HepG2 (cell line): Measurements from ENCODE around the gene P2RY11. TPM values are rescaled to one million over a fixed set of nuclear protein-coding genes. Genes with fewer than 3 reads are reported as not detected.

ENCODE experiments used
- HNRNPH1 ChIP-seq: fragments of 200-400 bp; formaldehyde crosslinking; optimal IDR thresholded peaks from 2 replicates; pipeline ENCODE3; 2017; ENCODE audit warnings: mild to moderate bottlenecking, low read depth, low read length
- MEF2D ChIP-seq: sonication (generic); formaldehyde crosslinking; IDR thresholded peaks from 2 replicates; pipeline ENCODE4 v1.5.1; 2020; ENCODE audit warnings: mild to moderate bottlenecking, missing genetic modification reagents
- ONECUT2 ChIP-seq: sonication (generic); formaldehyde crosslinking; IDR thresholded peaks from 2 replicates; pipeline ENCODE4 v1.4.0; 2020; ENCODE audit warnings: missing genetic modification reagents
- TCF7 ChIP-seq: sonication (generic); IDR thresholded peaks from 2 replicates; pipeline ENCODE4 v1.6.1; 2016; ENCODE audit warnings: antibody characterized with exemption, low read depth
- ZFP1 ChIP-seq: IDR thresholded peaks from 2 replicates; pipeline ENCODE4 v1.6.1; 2016
- ZFP36 ChIP-seq: fragments of 150-350 bp; IDR thresholded peaks from 2 replicates; pipeline ENCODE4 v1.6.1; 2018; ENCODE audit warnings: borderline replicate concordance, low read length, low read depth; ENCODE audit not compliant: partially characterized antibody
- ZFP62 ChIP-seq: sonication (generic); formaldehyde crosslinking; IDR thresholded peaks from 2 replicates; pipeline ENCODE4 v1.4.0; 2020; ENCODE audit warnings: missing genetic modification reagents
- ZFP90 ChIP-seq: sonication (generic); formaldehyde crosslinking; IDR thresholded peaks from 2 replicates; pipeline ENCODE4 v1.8.0; 2022; ENCODE audit warnings: missing genetic modification reagents, mild to moderate bottlenecking, inconsistent platforms, borderline replicate concordance
- ZNF644 ChIP-seq: IDR thresholded peaks from 2 replicates; pipeline ENCODE4 v1.6.1; 2016; ENCODE audit warnings: low read depth
- polyA plus RNA-seq, 8 experiments: library from polyadenylated mRNA; depleted of rRNA in 3 of 8; stranded (reverse) in 7 of 8; unstranded in 1 of 8; fragments of >200 nt; fragmentation: Illumina TruSeq in 4 of 8; extraction: Trizol in 4 of 8; gene quantifications; 2 replicates each; pipeline versions ENCODE4 v1.2.1 to v1.2.3, GENCODE V29; 2011 to 2016; ENCODE audit warnings: low read depth in 4 of 8, missing spikeins in 1 of 8, mixed read lengths in 1 of 8; ENCODE audit not compliant: insufficient read depth in 1 of 8
- total RNA-seq, 5 experiments: library from RNA; depleted of rRNA; stranded (reverse); fragments of >200 nt; fragmentation: Illumina TruSeq; extraction: Trizol; gene quantifications; 2 replicates each; pipeline ENCODE4 v1.2.3, GENCODE V29; 2016; ENCODE audit warnings: low read depth in 1 of 5
- TF ChIP-seq, protein P1 (sequence below): IDR thresholded peaks from 2 replicates; pipeline ENCODE4 v1.6.1; 2016; ENCODE audit warnings: low read depth, missing genetic modification reagents, missing compliant biosample characterization
- TF ChIP-seq, protein P2 (sequence below): sonication (generic); formaldehyde crosslinking; IDR thresholded peaks from 2 replicates; pipeline ENCODE4 v1.4.0; 2020; ENCODE audit warnings: missing genetic modification reagents, mild to moderate bottlenecking, borderline replicate concordance
- TF ChIP-seq, protein P3 (sequence below): sonication (generic); formaldehyde crosslinking; IDR thresholded peaks from 2 replicates; pipeline ENCODE4 v1.4.0; 2020; ENCODE audit warnings: missing genetic modification reagents
- TF ChIP-seq, protein P4 (sequence below): sonication (generic); formaldehyde crosslinking; conservative IDR thresholded peaks from 2 replicates; pipeline ENCODE4 v1.8.0; 2022; ENCODE audit warnings: mild to moderate bottlenecking, moderate library complexity, missing genetic modification reagents
- TF ChIP-seq, protein P5 (sequence below): sonication (generic); formaldehyde crosslinking; IDR thresholded peaks from 2 replicates; pipeline ENCODE4 v1.4.0; 2020; ENCODE audit warnings: mild to moderate bottlenecking, missing genetic modification reagents
- TF ChIP-seq, protein P6 (sequence below): sonication (generic); IDR thresholded peaks from 2 replicates; pipeline ENCODE4 v1.6.1; 2016; ENCODE audit warnings: low read depth, borderline replicate concordance
- TF ChIP-seq, protein P7 (sequence below): sonication (generic); formaldehyde crosslinking; IDR thresholded peaks from 2 replicates; pipeline ENCODE4 v1.5.0; 2020; ENCODE audit warnings: mild to moderate bottlenecking, missing genetic modification reagents

The P2RY11 gene
- total and polyA plus RNA-seq, 2 of the 13 experiments (the other 11 are each of a cell fraction or from before 2014, with no cell fraction given) = 4.0 to 7.8 TPM

DNA sequence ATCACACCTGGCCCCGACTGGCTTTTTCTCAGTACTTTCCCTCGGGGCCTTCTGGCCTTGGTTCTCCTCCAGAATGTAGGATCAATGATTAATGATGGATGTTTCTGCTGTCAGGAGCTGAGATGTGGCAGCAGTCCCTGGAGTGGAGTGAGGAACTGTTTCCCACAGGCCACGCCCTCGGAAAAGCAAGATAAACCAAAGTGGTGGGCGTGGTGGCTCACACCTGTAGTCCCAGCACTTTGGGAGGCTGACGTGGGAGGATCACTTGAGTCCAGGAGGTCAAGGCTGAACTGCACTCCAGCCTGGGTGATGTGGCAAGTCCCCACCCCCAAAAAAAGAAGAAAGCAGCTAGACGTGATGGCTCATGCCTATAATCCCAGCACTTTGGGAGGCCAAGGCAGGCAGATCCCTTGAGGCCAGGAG is 32.5 kb upstream of the P2RY11 start (continued):
- TF ChIP-seq, protein P1, sequence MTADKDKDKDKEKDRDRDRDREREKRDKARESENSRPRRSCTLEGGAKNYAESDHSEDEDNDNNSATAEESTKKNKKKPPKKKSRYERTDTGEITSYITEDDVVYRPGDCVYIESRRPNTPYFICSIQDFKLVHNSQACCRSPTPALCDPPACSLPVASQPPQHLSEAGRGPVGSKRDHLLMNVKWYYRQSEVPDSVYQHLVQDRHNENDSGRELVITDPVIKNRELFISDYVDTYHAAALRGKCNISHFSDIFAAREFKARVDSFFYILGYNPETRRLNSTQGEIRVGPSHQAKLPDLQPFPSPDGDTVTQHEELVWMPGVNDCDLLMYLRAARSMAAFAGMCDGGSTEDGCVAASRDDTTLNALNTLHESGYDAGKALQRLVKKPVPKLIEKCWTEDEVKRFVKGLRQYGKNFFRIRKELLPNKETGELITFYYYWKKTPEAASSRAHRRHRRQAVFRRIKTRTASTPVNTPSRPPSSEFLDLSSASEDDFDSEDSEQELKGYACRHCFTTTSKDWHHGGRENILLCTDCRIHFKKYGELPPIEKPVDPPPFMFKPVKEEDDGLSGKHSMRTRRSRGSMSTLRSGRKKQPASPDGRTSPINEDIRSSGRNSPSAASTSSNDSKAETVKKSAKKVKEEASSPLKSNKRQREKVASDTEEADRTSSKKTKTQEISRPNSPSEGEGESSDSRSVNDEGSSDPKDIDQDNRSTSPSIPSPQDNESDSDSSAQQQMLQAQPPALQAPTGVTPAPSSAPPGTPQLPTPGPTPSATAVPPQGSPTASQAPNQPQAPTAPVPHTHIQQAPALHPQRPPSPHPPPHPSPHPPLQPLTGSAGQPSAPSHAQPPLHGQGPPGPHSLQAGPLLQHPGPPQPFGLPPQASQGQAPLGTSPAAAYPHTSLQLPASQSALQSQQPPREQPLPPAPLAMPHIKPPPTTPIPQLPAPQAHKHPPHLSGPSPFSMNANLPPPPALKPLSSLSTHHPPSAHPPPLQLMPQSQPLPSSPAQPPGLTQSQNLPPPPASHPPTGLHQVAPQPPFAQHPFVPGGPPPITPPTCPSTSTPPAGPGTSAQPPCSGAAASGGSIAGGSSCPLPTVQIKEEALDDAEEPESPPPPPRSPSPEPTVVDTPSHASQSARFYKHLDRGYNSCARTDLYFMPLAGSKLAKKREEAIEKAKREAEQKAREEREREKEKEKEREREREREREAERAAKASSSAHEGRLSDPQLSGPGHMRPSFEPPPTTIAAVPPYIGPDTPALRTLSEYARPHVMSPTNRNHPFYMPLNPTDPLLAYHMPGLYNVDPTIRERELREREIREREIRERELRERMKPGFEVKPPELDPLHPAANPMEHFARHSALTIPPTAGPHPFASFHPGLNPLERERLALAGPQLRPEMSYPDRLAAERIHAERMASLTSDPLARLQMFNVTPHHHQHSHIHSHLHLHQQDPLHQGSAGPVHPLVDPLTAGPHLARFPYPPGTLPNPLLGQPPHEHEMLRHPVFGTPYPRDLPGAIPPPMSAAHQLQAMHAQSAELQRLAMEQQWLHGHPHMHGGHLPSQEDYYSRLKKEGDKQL (CRISPR knock-in tag) = no peak; the same call in 1 of the 2 replicates
- TF ChIP-seq, protein P2, sequence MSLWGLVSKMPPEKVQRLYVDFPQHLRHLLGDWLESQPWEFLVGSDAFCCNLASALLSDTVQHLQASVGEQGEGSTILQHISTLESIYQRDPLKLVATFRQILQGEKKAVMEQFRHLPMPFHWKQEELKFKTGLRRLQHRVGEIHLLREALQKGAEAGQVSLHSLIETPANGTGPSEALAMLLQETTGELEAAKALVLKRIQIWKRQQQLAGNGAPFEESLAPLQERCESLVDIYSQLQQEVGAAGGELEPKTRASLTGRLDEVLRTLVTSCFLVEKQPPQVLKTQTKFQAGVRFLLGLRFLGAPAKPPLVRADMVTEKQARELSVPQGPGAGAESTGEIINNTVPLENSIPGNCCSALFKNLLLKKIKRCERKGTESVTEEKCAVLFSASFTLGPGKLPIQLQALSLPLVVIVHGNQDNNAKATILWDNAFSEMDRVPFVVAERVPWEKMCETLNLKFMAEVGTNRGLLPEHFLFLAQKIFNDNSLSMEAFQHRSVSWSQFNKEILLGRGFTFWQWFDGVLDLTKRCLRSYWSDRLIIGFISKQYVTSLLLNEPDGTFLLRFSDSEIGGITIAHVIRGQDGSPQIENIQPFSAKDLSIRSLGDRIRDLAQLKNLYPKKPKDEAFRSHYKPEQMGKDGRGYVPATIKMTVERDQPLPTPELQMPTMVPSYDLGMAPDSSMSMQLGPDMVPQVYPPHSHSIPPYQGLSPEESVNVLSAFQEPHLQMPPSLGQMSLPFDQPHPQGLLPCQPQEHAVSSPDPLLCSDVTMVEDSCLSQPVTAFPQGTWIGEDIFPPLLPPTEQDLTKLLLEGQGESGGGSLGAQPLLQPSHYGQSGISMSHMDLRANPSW (CRISPR knock-in tag) = no peak
- TF ChIP-seq, protein P3, sequence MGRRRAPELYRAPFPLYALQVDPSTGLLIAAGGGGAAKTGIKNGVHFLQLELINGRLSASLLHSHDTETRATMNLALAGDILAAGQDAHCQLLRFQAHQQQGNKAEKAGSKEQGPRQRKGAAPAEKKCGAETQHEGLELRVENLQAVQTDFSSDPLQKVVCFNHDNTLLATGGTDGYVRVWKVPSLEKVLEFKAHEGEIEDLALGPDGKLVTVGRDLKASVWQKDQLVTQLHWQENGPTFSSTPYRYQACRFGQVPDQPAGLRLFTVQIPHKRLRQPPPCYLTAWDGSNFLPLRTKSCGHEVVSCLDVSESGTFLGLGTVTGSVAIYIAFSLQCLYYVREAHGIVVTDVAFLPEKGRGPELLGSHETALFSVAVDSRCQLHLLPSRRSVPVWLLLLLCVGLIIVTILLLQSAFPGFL (CRISPR knock-in tag) = no peak
- TF ChIP-seq HNRNPH1 (no peak), ZFP90 (CRISPR knock-in tag) (no peak), ZFP1 (CRISPR knock-in tag) (no peak), ZFP62 (CRISPR knock-in tag) (no peak), MEF2D (CRISPR knock-in tag) (no peak), ZFP36 (no peak), ONECUT2 (no peak), ZNF644 (no peak), TCF7 (no peak)
- TF ChIP-seq, protein P4, sequence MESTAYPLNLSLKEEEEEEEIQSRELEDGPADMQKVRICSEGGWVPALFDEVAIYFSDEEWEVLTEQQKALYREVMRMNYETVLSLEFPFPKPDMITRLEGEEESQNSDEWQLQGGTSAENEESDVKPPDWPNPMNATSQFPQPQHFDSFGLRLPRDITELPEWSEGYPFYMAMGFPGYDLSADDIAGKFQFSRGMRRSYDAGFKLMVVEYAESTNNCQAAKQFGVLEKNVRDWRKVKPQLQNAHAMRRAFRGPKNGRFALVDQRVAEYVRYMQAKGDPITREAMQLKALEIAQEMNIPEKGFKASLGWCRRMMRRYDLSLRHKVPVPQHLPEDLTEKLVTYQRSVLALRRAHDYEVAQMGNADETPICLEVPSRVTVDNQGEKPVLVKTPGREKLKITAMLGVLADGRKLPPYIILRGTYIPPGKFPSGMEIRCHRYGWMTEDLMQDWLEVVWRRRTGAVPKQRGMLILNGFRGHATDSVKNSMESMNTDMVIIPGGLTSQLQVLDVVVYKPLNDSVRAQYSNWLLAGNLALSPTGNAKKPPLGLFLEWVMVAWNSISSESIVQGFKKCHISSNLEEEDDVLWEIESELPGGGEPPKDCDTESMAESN = no peak
- TF ChIP-seq, protein P5, sequence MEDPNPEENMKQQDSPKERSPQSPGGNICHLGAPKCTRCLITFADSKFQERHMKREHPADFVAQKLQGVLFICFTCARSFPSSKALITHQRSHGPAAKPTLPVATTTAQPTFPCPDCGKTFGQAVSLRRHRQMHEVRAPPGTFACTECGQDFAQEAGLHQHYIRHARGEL (CRISPR knock-in tag) = no peak
- TF ChIP-seq, protein P6, sequence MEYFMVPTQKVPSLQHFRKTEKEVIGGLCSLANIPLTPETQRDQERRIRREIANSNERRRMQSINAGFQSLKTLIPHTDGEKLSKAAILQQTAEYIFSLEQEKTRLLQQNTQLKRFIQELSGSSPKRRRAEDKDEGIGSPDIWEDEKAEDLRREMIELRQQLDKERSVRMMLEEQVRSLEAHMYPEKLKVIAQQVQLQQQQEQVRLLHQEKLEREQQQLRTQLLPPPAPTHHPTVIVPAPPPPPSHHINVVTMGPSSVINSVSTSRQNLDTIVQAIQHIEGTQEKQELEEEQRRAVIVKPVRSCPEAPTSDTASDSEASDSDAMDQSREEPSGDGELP = no peak
- TF ChIP-seq, protein P7, sequence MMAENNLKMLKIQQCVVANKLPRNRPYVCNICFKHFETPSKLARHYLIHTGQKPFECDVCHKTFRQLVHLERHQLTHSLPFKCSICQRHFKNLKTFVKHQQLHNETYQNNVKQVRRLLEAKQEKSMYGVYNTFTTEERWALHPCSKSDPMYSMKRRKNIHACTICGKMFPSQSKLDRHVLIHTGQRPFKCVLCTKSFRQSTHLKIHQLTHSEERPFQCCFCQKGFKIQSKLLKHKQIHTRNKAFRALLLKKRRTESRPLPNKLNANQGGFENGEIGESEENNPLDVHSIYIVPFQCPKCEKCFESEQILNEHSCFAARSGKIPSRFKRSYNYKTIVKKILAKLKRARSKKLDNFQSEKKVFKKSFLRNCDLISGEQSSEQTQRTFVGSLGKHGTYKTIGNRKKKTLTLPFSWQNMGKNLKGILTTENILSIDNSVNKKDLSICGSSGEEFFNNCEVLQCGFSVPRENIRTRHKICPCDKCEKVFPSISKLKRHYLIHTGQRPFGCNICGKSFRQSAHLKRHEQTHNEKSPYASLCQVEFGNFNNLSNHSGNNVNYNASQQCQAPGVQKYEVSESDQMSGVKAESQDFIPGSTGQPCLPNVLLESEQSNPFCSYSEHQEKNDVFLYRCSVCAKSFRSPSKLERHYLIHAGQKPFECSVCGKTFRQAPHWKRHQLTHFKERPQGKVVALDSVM = peak; percentile 89
